Measurements from ENCODE around the gene CDK9.
A peak's percentile ranks its signal among the peaks of the same experiment; 100 is the strongest.

CDK9 gene

GRCh38 chr9:127762111-127762676, 23.6 kb upstream of the CDK9 start:
- no peak for DNase-seq

DNA sequence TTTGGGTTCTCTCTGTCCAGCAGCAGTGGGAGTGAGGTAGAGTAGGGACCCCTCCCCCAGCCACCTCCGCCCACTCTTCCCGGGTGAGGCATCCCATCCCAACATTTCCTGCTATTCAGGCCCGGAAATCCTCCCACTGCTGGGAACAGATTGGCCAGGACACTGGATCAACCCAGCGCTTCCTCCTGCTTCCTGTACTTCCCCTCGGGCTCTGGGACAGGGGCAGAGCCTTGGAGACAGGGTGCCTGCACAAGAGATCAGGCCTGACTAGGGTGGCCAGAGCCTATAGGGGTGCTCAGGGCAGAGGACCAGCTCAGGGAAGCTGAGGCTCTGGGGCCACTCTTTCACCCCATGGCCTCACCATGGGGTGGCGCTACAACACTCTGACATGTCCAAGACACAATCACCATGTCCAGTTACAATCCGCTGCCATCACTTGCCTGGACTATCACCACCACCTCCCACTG, 21.9 kb upstream of the CDK9 start:
- DNase-seq: no peak

- DNase-seq: no peak
These were observed 20.4 kb upstream of the CDK9 start for GRCh38 chr9:127765418-127765817.

GRCh38 chr9:127767410-127767809, 18.4 kb upstream of the CDK9 start:
- DNase-seq: no peak

- DNase-seq: no peak
These were observed 17.9 kb upstream of the CDK9 start for GRCh38 chr9:127767909-127768331.

DNA sequence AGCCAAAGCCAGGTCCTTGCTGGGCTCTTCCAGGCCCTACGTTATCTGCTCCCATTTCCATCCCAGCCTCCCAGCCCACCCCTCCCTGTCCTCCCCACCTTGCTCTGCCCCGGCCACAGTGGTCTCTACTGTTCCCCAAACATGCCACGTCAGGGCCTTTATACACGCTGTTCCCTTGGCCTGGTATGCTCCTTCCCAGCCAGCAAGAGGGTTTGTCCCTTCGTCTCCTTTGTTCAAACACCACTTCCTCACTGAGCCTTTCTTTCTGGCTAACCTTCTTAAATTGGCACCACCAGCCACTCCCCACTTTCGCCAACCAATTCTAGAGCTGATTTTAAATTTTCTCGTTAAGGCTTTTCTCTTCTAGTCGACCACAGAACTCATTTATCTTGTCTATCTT, 17.1 kb upstream of the CDK9 start:
- DNase-seq: no peak

DNA sequence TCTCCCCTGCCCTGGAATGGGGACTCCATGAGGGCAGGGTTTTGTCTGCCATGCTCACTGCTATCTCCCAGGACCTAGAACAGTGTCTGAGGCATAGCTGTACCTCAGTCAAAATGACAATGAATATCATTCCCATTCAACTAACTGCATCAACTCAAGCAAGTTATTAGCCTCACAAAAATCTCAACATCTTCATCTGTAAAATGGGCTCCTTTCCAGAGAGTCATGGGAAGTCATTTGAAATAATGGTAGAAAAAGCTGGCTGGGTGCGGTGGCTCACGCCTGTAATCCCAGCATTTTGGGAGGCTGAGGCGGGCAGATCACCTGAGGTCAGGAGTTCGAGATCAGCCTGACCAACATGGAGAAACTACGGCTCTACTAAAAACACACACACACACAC, 16.7 kb upstream of the CDK9 start:
- DNase-seq: no peak

DNA sequence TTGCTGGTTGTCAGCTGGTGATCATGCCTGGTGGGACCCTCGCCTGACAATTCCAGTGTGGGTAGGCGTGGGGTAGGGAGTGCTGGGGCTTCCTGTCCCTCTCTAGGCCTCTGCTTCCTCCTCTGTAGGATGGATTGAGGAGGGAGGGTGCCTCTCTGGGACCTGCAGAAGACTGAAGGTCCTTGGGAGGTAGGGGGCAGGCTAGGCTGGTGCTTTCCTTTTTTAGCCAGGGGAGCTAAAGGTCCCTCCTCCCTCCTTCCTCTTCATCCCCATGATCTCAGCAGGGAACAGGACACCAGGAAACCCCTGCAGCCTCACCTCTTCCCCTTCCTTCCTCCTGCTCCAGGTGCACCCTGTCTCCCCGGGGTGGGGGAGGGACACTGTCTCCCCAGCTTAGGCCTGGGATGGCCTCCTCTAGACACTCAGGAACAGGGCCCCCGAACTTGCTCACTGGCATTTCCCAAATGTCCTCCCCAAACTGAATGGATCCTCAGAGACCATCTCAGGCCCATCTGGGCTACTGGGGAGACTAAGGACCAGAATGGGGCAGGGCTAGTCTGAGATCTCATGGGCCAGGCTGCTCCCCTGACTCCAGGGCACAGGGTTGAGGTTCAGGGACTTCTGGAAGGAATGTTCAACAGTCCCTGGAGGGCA, 15.8 kb upstream of the CDK9 start:
- DNase-seq: no peak

DNA sequence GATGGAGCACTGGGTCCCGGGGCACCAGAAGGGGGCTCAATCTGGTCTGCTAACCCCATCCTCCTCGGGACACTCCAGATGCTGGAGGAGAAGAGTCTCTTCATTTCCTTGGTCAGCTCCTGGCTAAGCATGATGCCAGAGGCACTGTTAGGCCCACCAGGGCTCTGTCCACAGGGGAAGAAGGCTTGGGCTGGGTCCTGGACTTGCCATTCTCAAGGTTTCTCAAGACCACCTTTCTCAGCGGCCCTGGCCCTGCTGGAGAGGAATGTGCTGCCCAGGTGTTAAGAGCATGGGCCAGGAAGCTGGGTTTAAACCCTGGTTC, 15.3 kb upstream of the CDK9 start:
- DNase-seq: no peak

- DNase-seq: peak; percentile 73
These were observed 14.8 kb upstream of the CDK9 start for GRCh38 chr9:127770905-127771569.

GRCh38 chr9:127771570-127772189, 14.2 kb upstream of the CDK9 start:
- DNase-seq: no peak

GRCh38 chr9:127772603-127773002, 13.2 kb upstream of the CDK9 start:
- DNase-seq: no peak

- no peak for DNase-seq
These were observed 12.6 kb upstream of the CDK9 start for GRCh38 chr9:127773272-127773671.

- DNase-seq: no peak
These were observed 11.9 kb upstream of the CDK9 start for GRCh38 chr9:127773981-127774380.

DNA sequence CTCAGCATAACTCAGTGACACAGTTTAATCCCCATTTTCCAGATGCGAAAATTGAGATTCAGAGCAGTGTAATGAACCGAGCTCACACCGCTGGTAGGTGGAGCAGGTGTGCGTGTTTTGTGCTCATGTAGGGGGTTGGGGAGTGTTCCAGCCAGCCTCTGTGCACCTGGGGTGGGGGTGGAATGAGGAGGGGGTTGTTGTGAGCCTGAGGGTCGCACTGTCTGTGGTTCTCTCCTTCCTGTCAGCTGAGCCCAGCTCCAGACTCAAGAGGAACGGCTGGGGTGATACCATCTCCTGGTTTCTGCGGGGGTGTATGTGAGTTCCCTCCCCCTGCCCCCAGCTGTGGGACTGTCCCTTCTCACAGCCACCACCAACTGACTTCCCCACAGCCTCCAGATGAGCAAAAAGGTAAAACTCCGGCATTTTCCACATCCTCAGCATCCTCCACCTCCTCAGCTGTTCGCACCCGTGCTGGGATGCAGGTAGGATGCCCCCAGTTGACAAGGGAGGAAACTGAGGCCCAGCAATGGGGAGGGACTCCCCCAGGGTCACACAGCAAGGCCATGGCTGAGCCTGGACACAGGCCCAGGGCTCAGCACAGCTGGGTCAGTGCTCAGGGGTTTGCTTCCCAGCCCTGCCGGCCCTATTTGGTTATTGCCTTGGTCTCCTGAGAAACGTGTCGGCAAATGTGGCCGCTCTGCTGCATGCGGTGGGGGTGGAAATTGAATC, 9.5 kb upstream of the CDK9 start:
- DNase-seq: no peak

DNA sequence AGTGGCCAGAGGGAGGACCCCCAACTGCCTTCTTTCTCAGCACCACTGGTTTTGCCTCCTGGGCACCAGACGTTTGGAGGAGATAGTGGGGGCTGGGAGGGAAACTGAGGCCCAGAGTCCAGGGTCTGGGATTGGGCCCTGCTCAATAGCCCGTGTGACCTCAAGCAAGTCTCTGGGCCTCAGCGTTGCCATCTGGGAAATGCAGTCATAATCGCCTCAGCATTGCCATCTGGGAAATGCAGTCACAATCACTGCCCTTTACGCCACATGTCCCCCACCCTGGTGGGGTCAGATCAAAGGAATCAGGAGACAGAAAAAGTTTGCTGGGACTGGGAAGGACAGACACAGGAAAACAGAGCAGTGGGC, 8.9 kb upstream of the CDK9 start:
- no peak for DNase-seq

- DNase-seq: no peak
These were observed 8.4 kb upstream of the CDK9 start for GRCh38 chr9:127777368-127777980.

GRCh38 chr9:127778280-127779135, 7.3 kb upstream of the CDK9 start, which contains the start of gene SH2D3C:
Gene SH2D3C (minus strand): TSS chr9:127778666. CDS start chr9:127778627, 39 bp downstream.
- no peak for DNase-seq

DNA sequence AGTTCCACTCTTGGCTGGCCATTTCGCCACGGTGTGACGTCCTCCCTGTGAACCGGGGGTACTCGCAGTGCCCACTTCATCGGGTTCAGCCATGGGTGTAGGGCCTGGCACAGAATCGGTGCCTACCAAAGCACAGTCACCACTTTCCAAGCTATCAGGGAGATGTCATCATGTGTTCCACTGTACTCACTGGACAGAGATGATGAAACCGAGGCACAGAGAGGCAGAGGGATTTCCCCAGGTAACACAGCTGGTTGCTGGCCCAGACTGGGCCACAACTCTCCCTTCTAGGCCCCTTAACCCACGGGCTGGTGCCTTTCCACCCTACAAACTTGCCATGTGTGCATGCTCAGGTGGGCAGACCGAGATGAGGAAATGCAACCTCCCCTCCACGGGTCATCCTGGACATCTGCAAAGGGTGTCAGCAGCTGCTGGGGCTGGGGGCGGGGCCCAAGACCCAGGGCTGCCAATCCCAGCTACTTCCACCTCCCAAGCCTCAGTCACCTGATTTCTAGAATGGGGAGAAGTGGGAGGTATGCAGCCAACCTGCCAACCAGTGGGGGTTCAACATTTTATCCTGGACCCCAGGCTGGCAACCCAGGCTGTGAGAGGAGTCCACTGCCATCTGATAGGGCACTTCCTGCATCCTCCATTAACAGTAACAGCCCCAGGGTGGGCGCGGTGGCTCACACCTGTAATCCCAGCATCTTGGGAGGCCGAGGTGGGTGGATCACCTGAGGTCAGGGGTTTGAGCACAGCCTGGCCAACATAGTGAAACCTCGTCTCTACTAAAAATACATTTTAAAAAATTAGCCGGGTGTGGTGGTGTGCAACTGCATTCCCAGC, 6.5 kb upstream of the CDK9 start:
- DNase-seq: no peak

DNA sequence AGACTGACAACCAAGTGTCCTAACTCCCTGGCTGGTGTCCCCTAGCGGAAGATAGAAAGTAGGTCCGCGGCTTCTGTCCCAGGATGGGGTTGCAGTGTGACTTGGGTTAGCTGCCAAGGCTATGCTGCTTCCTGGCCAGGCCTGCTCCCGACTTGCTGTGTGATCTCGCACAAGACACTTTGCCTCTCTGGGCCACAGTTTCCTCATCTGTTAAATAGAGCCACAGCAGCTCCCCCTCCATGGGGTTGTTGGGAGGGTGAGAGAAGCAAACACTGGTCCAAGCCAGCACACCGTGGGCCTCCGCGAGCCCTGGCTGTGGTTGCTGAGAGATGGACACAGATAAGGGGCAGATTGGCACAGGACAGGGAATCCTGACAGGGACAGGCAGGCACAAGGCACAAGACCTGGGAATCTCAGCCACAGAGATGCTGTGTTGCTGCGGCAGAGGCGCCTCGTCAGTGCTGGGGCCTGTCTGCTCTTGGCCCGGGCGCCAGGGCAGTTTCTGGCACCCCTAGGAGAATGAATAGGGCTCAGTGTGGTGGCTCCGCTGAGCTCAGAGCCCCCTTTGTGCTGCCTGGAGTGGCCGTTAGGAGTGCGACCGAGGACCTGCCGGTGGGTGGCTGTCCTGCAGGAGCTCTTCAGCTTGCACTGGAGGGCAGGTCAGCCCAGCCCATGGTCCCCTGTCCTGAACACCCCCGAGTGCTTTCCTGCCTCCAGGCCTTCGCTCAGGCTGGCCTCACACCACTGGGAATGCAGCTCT, 5.5 kb upstream of the CDK9 start:
- DNase-seq: no peak

All from cortex of kidney (tissue), 1 donor.